Lung (tissue), 12 donors: Measurements from ENCODE around the gene PRPF6. TPM values are rescaled to one million over a fixed set of nuclear protein-coding genes. Genes with fewer than 3 reads are reported as not detected.

Experiments
- ATAC-seq: fragments of 200-7000 bp; cut with Tn5 transposase; one replicate; pipeline ENCODE4 v1.9.1; 2020; ENCODE audit warnings: moderate number of reproducible peaks; ENCODE audit not compliant: insufficient read depth, low FRiP score
- DNase-seq, 3 donors: peaks; one replicate each; pipeline ENCODE4 v3.0.0-alpha.2; 2013 to 2017
- H3K27ac ChIP-seq, 2 donors: one replicate each; pipeline ENCODE4 v1.5.1; 2013; ENCODE audit warnings: mild to moderate bottlenecking in 2 of 2, moderate library complexity in 2 of 2, control low read depth in 1 of 2, inconsistent platforms in 1 of 2, low read depth in 1 of 2, low read length in 1 of 2
- H3K27me3 ChIP-seq, 3 donors: one replicate each; pipeline ENCODE4 v1.5.1; 2013; ENCODE audit warnings: low read length in 2 of 3; ENCODE audit not compliant: control insufficient read depth in 3 of 3, insufficient read depth in 3 of 3
- H3K36me3 ChIP-seq, 4 donors: one replicate each; pipeline ENCODE4 v1.5.1; 2013; ENCODE audit warnings: low read length in 4 of 4, mild to moderate bottlenecking in 1 of 4, moderate library complexity in 1 of 4; ENCODE audit not compliant: control insufficient read depth in 4 of 4, insufficient read depth in 4 of 4
- H3K4me1 ChIP-seq, 5 donors: one replicate each; pipeline ENCODE4 v1.5.1; 2013; ENCODE audit warnings: low read length in 5 of 5, mild to moderate bottlenecking in 2 of 5, moderate library complexity in 1 of 5; ENCODE audit not compliant: control insufficient read depth in 5 of 5, insufficient read depth in 5 of 5
- H3K4me3 ChIP-seq: one replicate; pipeline ENCODE4 v1.5.1; 2013; ENCODE audit warnings: mild to moderate bottlenecking, control low read depth, moderate library complexity
- H3K9ac ChIP-seq, 2 donors: one replicate each; pipeline ENCODE4 v1.5.1; 2013; ENCODE audit warnings: low read length in 2 of 2, control low read depth in 1 of 2; ENCODE audit not compliant: insufficient read depth in 1 of 2
- H3K9me3 ChIP-seq, 4 donors: one replicate each; pipeline ENCODE4 v1.5.1; 2013; ENCODE audit warnings: low read length in 3 of 4, mild to moderate bottlenecking in 1 of 4, moderate library complexity in 1 of 4; ENCODE audit not compliant: control insufficient read depth in 4 of 4, insufficient read depth in 3 of 4
- CTCF ChIP-seq: IDR thresholded peaks from 2 replicates; pipeline ENCODE4 v1.5.1; 2012; ENCODE audit warnings: mild to moderate bottlenecking; ENCODE audit errors: control extremely low read depth, extremely low read depth
- WGBS, 2 donors: extraction: QIAGEN DNeasy Blood & Tissue Kit; methylation state at CpG; one replicate each; pipeline ENCODE4 v1.1.7; 2013; 5-methylcytosine and 5-hydroxymethylcytosine counted together
- polyA plus RNA-seq, 2 donors: library from polyadenylated mRNA; stranded (reverse); fragments of 200-250 nt; gene quantifications; one replicate each; pipeline ENCODE4 v1.2.1, GENCODE V29; 2013
- total RNA-seq, 2 donors: library from RNA; depleted of rRNA in 1 of 2; stranded (reverse); fragments of >200 nt in 1 of 2; gene quantifications; one replicate each; pipeline ENCODE4 v1.2.1, GENCODE V29; 2014 to 2021
- donor health status: control.
- donor health status: control.
- donor health status: Bipolar disorder and iron deficiency.
- donor health status: healthy.
- donor health status: DM: yes; HTN: yes; CAD: no.

Gene PRPF6
- total and polyA plus RNA-seq, 4 donors = 43.6 to 65.0 (median 54.2) TPM

GRCh38 chr20:64003960-64004725 is 23.2 kb downstream of the PRPF6 start:
- 61 to 81% methylated on average over 7 of the region's 7 CpGs for WGBS, 2 donors
- H3K36me3 ChIP-seq = peaks cover 23 to 62% (median 33%) of the 10 kb centered on the region in 4 donors
- no peak for TF ChIP-seq CTCF
- no peaks in the 10 kb centered on the region for H3K27me3 ChIP-seq
- ATAC-seq (no peak), DNase-seq (no peak)
- H3K4me3 ChIP-seq = no peak overlapping the region
- no peak overlapping the region for H3K9ac ChIP-seq
- no peak overlapping the region for H3K27ac ChIP-seq
- H3K4me1 ChIP-seq = no peaks in the 10 kb centered on the region
- no peaks in the 10 kb centered on the region for H3K9me3 ChIP-seq

- no peaks in the 10 kb centered on the region for H3K27me3 ChIP-seq
- no peaks in the 10 kb centered on the region for H3K4me1 ChIP-seq
- no peak overlapping the region for H3K9ac ChIP-seq
- 72% methylated on average over 6 of the region's 6 CpGs for WGBS, 2 donors
- H3K36me3 ChIP-seq = peaks cover 23 to 58% (median 34%) of the 10 kb centered on the region in 4 donors
- H3K27ac ChIP-seq = no peak overlapping the region
- no peak overlapping the region for H3K4me3 ChIP-seq
- H3K9me3 ChIP-seq = no peaks in the 10 kb centered on the region
- DNase-seq (no peak), ATAC-seq (no peak)
- TF ChIP-seq CTCF = no peak
These were observed 24.5 kb downstream of the PRPF6 start for GRCh38 chr20:64005394-64005793.

- no peak for ATAC-seq
- H3K9me3 ChIP-seq = no peaks in the 10 kb centered on the region
- DNase-seq = no peak
- H3K9ac ChIP-seq = no peak overlapping the region
- peaks cover 20 to 60% (median 42%) of the 10 kb centered on the region in 4 donors for H3K36me3 ChIP-seq
- H3K4me1 ChIP-seq = no peaks in the 10 kb centered on the region
- no peaks in the 10 kb centered on the region for H3K27me3 ChIP-seq
- no peak for TF ChIP-seq CTCF
- H3K4me3 ChIP-seq = no peak overlapping the region
- WGBS, 2 donors = 83 to 89% methylated on average over 10 of the region's 10 CpGs
- no peak overlapping the region for H3K27ac ChIP-seq
These were observed 25.6 kb downstream of the PRPF6 start for GRCh38 chr20:64006490-64006889.
